ENCODE data around the gene CDH26.
"Not testable (repeated sequence)": the region's sequence is repeated elsewhere in the genome, so short reads cannot be mapped to it uniquely, and the experiment has no call there.

CDH26 gene

GRCh38 chr20:59942245-59942644 lies 16.0 kb upstream of the CDH26 start:
- DNase-seq, result no peak

GRCh38 chr20:59944726-59945125 lies 13.5 kb upstream of the CDH26 start:
- no peak for DNase-seq

GRCh38 chr20:59945175-59945574 lies 13.0 kb upstream of the CDH26 start:
- no peak for DNase-seq

- DNase-seq, result no peak
Observed at GRCh38 chr20:59945731-59946130, 12.5 kb upstream of the CDH26 start.

GRCh38 chr20:59947376-59947775 lies 10.8 kb upstream of the CDH26 start:
- no peak for DNase-seq

- no peak for DNase-seq
Observed at GRCh38 chr20:59948212-59948611, 10.0 kb upstream of the CDH26 start.

- DNase-seq, result peak; percentile 79
Observed at GRCh38 chr20:59948828-59949720, 9.1 kb upstream of the CDH26 start.

GRCh38 chr20:59949911-59950310 lies 8.3 kb upstream of the CDH26 start:
- DNase-seq, result peak; percentile 73

- DNase-seq, result no peak
Observed at GRCh38 chr20:59954718-59955117, 3.5 kb upstream of the CDH26 start.

GRCh38 chr20:59955131-59955796 lies 3.0 kb upstream of the CDH26 start:
- DNase-seq, result peak; percentile 44

GRCh38 chr20:59957568-59957967 lies 655 bp upstream of the CDH26 start:
- not testable (repeated sequence) for DNase-seq

- peak; percentile 44 for DNase-seq
Observed at GRCh38 chr20:59958626-59959025, 403 bp downstream of the CDH26 start.

- no peak for DNase-seq
Observed at GRCh38 chr20:59961423-59961822, 3.2 kb downstream of the CDH26 start.

GRCh38 chr20:59962155-59962554 lies 3.9 kb downstream of the CDH26 start:
- DNase-seq, result no peak

- no peak for DNase-seq
Observed at GRCh38 chr20:59966428-59966827, 8.2 kb downstream of the CDH26 start.

- no peak for DNase-seq
Observed at GRCh38 chr20:59971428-59971827, 13.2 kb downstream of the CDH26 start.

- no peak for DNase-seq
Observed at GRCh38 chr20:59972037-59972801, 14.0 kb downstream of the CDH26 start.

- no peak for DNase-seq
Observed at GRCh38 chr20:59976156-59976782, 18.0 kb downstream of the CDH26 start.

GRCh38 chr20:59977086-59977485 lies 18.9 kb downstream of the CDH26 start:
- no peak for DNase-seq

- no peak for DNase-seq
Observed at GRCh38 chr20:59983076-59983475, 24.9 kb downstream of the CDH26 start.

- DNase-seq, result no peak
Observed at GRCh38 chr20:59984541-59984940, 26.3 kb downstream of the CDH26 start.

GRCh38 chr20:59985164-59985563 lies 26.9 kb downstream of the CDH26 start:
- no peak for DNase-seq

GRCh38 chr20:59985864-59986263 lies 27.6 kb downstream of the CDH26 start:
- peak; percentile 40 for DNase-seq
